Activated CD8-positive, alpha-beta memory T cell treated with anti-CD3 and anti-CD28 coated beads, Interleukin-2, amount 50 U/mL, for 1 hour (primary cell): ENCODE data around the gene GALNT10.

Experiments
- DNase-seq: peaks from one replicate; pipeline ENCODE4 v3.0.0-alpha.2; 2020; ENCODE audit errors: extremely low read depth

Gene GALNT10

GRCh38 chr5:154405078-154405792 lies 214.7 kb downstream of the GALNT10 start:
- peak; percentile 29 for DNase-seq

GRCh38 chr5:154406231-154406630 lies 215.7 kb downstream of the GALNT10 start:
- DNase-seq = no peak

DNA sequence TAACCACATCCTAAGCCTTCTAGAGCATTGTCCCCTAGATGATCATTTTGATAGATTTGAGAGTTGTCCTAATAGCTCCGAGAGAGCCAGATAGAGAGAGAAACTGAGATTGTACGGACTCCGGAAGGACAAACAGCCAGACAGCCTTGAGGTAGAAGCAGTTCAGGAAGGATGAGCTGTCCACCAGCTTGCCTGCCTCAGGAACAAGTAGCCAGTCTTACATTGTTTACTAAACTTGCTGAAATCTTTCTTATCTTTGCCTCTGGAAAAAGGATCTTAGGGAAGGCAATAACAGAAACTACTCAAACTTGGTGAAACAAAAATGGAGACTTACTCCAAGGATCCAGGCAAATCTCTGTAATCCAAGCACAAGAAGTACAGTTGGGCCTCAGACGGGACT lies 216.3 kb downstream of the GALNT10 start:
- no peak for DNase-seq

GRCh38 chr5:154408811-154409210 lies 218.3 kb downstream of the GALNT10 start:
- DNase-seq = no peak

DNA sequence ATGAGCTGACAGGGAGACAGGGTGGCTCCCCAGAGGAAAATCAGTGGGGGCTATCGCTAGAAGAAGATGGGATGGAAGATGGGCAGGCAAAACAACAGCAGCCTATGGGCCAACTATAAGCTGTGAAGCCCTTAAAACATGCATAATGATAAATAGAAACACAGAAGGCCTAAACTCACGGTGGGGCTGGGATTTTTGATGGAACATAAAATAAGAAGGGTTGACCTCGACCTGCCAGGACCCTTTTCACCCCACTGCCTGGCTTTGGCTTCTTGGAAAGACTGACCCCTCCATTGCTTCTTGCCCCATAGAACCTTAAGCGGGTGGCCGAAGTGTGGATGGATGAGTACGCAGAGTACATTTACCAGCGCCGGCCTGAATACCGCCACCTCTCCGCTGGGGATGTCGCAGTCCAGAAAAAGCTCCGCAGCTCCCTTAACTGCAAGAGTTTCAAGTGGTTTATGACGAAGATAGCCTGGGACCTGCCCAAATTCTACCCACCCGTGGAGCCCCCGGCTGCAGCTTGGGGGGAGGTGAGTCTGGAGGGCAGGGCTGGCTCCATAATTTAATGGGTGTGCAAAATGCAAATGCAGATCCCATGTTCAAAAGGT lies 218.8 kb downstream of the GALNT10 start:
- no peak for DNase-seq

DNA sequence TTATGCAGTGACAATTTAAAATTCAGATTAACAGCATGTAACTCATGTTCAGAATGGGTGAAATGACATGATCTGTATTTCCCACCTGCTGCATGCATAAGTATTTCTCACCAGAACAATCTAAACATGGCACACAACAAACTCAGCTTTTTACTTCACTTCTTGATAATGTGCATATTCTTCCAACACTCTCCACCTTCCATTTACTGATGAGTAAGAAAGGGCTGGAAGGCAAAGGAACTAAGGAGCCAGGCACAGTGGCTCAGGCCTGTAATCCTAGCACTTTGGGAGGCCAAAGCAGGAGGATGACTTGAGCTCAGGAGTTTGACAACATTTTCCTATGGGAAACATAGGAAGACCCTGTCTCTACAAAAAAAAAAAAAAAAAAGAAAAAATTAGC lies 219.5 kb downstream of the GALNT10 start:
- DNase-seq = no peak

GRCh38 chr5:154410786-154411185 lies 220.3 kb downstream of the GALNT10 start:
- no peak for DNase-seq

DNA sequence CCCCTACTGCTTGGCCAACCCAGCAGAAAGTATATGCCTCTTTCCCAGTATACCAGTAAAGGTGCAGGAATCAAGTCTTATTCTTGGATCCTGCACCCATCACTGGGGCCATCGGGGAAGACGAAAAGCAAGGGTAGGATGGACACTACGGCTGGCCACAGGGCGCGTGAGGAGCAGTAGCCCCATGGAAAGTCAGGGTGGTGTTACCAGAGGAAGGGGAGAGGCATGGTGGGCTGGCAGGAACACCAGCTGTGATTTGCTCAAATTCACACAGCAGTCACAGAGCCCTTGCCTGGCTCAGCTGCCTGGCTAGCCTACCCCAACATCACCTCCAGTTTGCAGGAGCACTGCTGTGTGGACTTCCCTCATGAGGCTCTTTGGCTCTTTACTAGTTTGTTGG lies 220.8 kb downstream of the GALNT10 start:
- DNase-seq = no peak

GRCh38 chr5:154412316-154412715 lies 221.8 kb downstream of the GALNT10 start:
- DNase-seq = no peak

DNA sequence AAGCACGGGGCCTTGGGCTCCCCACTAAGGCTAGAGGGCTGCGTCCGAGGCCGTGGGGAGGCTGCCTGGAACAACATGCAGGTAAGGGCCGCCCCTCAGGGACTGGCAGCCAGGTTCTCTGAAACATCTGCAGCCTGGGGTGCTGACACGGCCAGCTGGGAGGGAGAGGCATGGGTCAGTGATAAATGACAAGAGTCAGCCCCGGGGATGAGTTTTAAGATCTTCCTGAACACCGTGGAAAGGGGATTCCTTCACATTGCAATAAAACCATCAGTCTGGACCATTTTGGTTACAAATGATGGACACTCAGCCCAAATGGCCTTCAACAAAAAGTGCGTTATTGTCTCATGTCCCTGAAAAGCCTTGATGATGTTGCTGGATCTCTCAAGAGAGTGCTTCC lies 222.4 kb downstream of the GALNT10 start:
- DNase-seq = no peak

DNA sequence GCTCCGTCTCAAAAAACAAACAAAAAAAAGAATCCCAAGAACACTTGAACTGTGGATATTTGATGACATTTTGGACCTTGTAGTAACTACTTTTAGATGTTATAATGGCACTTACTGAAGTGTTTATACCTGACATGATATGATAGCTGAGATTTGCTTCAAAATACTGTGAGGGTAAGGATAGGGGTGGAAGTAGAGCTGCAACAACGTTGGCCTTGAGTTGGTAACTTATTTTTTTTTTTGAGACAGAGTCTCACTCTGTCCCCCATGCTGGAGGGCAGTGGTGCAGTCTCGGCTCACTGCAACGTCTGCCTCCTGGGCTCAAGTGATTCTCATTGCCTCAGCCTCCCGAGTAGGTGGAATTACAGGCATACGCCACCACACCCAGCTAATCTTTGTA lies 224.6 kb downstream of the GALNT10 start:
- no peak for DNase-seq

DNA sequence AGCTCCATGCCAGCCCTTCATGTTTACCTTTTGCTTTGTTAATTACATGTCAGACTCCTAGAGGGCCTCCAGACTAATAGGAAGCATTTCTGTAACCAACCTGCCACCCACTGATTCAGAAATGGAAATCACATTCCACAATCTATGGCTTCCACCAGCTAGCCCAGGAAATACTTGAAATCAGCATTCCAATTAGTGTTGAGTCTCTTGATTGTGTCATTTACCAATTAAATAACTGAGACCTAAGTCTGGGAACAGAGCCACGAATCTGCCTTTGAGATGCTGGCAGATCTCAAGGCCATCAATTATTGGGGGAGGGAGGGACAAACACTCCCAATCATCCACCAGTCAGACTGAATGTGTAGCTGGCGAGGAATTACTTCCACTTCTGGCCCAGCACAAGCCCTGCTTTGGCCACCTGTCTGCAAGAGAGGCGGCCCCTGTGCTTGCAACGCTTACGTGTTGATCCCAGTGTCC lies 227.8 kb downstream of the GALNT10 start:
- no peak for DNase-seq

DNA sequence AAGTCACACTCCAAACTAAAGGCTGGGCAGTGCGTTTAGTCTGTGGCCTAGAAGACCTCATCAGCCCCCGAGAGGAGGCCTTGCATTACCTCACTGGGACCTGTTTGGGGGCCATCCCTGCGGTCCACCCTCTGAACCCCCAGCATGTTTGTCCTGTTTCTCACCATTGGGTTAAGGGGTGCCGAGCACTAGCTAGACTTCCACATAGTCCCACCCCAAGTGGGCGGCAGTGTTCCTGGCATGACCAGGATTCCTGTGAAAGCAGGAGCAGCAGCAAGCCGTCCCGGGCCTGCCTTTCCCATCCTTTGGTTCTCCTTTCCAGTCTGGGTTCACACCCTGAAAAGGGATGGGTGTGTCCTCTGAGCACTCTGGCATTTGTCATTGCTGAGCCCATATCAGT lies 228.7 kb downstream of the GALNT10 start:
- no peak for DNase-seq

DNA sequence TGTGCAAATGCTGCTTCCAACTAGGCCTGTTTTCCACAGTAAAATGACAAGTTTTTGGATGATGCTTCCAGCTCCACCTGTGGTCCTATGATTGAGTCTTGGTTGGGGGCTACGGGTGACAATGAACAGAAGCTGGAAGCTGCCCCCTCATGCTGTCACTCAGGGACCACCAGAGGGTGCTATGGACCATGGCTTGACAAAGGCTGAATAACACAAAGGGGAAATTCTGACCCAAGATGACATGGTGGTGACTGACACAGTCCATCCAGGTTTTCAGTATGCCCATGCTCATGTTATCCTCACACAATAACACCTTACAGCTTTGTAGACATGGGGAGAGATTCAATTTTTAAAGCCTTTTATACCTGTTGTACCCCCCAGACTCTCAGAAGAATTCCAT lies 231.3 kb downstream of the GALNT10 start:
- DNase-seq = no peak

- no peak for DNase-seq
Observed at GRCh38 chr5:154422298-154422697, 231.8 kb downstream of the GALNT10 start.

GRCh38 chr5:154428208-154428607 lies 237.7 kb downstream of the GALNT10 start:
- DNase-seq = no peak

DNA sequence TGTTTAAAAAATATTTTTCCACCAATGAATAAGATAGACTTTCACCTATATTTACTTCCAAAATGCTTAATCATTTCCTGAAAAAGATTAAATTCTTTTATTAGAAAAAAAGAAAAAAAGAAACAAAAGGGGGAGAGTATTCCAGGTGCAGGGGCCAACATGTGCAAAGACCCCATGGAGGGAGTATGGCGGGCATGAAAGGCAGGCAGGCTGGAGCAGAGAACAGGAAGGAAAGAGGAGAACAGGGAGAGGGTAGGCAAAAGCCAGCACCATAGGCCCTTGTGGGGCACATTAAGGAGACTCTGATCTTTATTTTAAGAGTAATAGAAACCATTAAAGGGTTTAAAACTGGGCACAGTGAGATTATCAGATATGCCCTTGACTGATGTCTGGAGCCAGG lies 238.8 kb downstream of the GALNT10 start:
- no peak for DNase-seq

DNA sequence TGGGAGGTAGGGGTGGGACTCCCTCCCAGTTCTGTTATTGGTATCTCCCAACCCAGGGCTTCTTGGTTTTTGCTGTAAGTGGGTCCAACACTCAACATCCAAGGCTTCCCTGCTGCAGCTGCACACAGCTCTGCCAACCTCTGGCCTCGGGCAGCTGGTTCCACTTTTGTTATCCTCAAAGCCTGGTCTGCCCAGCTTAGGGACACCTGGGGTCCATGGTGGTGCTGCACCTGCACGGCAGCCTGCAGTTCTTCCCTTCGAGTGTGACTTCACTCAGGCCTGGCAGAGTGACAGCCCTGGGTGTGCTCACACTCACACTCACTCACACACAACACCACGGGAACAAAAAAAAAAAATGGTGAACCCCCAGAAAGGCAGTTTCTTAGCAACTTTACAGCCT lies 239.9 kb downstream of the GALNT10 start:
- no peak for DNase-seq

GRCh38 chr5:154430961-154431630 lies 240.6 kb downstream of the GALNT10 start:
- no peak for DNase-seq

DNA sequence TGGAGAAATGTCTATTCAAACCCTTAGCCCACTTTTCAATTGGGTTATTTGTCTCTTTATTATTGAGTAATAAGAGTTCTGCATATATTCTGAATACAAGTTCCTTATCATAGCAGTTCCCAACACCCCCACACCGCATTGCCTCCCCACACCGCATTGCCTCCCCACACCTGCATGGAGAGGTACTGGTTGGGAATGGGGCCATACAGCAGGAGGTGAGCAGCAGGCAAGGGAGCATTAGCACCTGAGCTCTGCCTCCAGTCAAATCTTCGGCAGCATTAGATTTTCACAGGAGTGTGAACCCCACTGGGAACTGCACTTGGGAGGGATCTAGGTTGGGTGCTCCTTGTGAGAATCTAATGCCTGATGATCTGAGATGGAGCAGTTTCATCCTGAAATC lies 244.7 kb downstream of the GALNT10 start:
- DNase-seq = no peak

GRCh38 chr5:154437281-154437965 lies 246.9 kb downstream of the GALNT10 start:
- no peak for DNase-seq

DNA sequence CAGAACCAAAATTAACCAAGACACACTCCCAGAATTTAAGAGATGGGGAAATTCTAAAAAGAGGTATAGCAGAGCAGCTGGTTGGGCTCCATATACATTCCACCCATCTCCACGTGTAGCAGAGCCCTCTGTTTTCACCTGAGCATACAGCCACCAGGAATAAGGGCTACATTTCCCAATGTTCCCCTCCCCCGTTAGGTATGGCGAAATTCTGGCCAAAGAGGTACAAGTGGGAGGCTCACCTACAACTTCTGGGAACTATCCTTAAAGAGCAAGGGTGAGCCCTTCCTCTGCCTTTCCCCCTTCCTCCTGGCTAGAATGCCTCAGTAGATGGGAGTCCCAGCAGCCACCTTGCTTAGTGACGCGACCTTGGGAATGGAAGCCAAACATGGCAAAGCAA lies 250.0 kb downstream of the GALNT10 start:
- DNase-seq = no peak

DNA sequence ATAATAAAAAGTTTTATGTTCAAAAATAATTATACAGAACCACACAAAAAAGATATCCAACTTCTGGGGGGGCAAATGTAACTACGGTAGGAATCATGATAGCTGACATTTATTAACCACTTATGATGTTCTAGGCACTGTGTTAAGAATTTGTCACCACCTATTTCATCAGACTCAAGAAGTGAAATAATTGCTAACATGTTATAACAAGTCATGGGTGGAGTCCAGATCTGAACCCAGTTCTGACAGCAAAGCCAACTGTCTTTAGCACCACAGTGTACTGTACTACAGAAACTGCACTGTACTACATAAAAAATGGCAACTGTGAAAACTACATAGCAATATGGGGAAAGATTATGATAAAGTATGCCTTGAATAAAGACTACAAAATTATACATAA lies 252.3 kb downstream of the GALNT10 start:
- no peak for DNase-seq
